Measurements from ENCODE around the gene C17orf78. TPM values are rescaled to one million over a fixed set of nuclear protein-coding genes. Genes with fewer than 3 reads are reported as not detected.

Gene C17orf78
- total RNA-seq, 1 experiment from 2014 or later, result not detected

DNA sequence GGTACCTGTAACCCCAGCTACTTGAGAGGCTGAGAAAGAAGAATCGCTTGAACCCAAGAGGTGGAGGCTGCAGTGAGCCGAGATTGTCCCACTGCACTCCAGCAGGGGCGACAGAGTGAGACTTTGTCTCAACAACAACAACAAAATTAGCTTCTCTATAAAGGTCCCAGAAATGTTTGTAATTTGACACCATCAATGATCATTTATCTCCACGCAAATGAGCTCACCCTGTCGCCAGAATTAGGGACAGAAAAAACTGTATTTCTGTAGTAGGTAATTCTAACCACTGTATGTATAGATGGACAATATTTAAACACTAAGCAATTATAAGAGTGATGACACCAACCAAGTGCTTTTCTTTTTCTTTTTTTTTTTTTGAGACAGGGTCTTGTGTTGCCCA, 10.7 kb downstream of the C17orf78 start (continued):
- TF ChIP-seq, protein P1, sequence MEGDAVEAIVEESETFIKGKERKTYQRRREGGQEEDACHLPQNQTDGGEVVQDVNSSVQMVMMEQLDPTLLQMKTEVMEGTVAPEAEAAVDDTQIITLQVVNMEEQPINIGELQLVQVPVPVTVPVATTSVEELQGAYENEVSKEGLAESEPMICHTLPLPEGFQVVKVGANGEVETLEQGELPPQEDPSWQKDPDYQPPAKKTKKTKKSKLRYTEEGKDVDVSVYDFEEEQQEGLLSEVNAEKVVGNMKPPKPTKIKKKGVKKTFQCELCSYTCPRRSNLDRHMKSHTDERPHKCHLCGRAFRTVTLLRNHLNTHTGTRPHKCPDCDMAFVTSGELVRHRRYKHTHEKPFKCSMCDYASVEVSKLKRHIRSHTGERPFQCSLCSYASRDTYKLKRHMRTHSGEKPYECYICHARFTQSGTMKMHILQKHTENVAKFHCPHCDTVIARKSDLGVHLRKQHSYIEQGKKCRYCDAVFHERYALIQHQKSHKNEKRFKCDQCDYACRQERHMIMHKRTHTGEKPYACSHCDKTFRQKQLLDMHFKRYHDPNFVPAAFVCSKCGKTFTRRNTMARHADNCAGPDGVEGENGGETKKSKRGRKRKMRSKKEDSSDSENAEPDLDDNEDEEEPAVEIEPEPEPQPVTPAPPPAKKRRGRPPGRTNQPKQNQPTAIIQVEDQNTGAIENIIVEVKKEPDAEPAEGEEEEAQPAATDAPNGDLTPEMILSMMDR (IDR thresholded peaks at IDR 0.05 in 2 of 3, conservative IDR thresholded peaks at IDR 0.05 in 1 of 3; ENCODE audit: borderline replicate concordance in 1 of 3, insufficient read depth in 1 of 3, low read depth in 2 of 3, low read length in 2 of 3), result no peak
- no peak for TF ChIP-seq JUND (IDR thresholded peaks at IDR 0.05)

DNA sequence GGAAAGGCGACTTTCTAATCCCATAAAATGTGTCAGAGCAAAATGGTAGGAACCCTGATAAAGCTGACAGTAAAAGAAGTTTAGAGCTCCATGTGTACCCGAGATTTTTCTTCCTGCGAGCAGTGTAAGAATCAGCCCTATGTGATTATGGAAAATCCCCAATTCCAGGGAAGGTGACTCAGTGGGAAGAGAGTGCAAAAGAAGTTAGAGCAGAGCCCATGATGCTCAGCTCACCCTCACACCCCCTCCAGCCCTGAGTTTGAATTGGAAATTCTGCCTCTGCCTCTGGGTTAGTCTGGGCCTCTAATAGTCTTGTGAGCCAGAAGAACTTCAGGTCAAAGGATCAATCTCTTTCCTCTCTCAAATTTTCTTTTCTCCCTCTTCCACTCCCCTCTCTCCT, 12.5 kb downstream of the C17orf78 start:
- ChIA-PET CTCF (interaction anchor here (0.8 to 1.4 kb wide), 2 partner anchors 9 to 15 kb away, joined by 4 to 5 read pairs; no protein-coding TSS in a partner anchor), POLR2A (interaction anchor here (1.5 kb wide), 1 partner anchor 15 kb away, joined by 3 read pairs; no protein-coding TSS in a partner anchor), RAD21 (ENCODE audit: low non-redundant PET in 1 of 2, low total read pairs in 2 of 2, uncharacterized antibody in 2 of 2, unreplicated experiment in 2 of 2) (no interaction called here)
- ATAC-seq (no peak), DNase-seq (ENCODE audit: low read depth, low spot score) (no peak)
- Histone ChIP-seq H3K4me1 (ENCODE audit: control insufficient read depth in 1 of 2, insufficient read depth in 2 of 2, low read length in 2 of 2) (peaks cover 0 to 10% of the 10 kb centered on the region in 2 experiments; a peak in 2 of 4 replicates), H3K79me2 (ENCODE audit: insufficient read depth, low read length) (no peaks in the 10 kb centered on the region), H2AFZ (ENCODE audit: low read depth, low read length, poor library complexity, severe bottlenecking) (no peak overlapping the region), H3K4me2 (ENCODE audit: low read length) (no peak overlapping the region), H3K36me3 (ENCODE audit: control insufficient read depth in 1 of 2, insufficient read depth in 2 of 2, low read length in 2 of 2) (no peaks in the 10 kb centered on the region), H3K27ac (ENCODE audit: low read depth, low read length) (no peak overlapping the region), H3K9me3 (ENCODE audit: control insufficient read depth in 1 of 2, insufficient read depth in 1 of 2, low read depth in 1 of 2, low read length in 2 of 2) (no peaks in the 10 kb centered on the region), H4K20me1 (ENCODE audit: insufficient read depth) (no peaks in the 10 kb centered on the region), H3K9ac (ENCODE audit: low read length) (no peak overlapping the region), H3K27me3 (ENCODE audit: insufficient read depth, low read length) (no peaks in the 10 kb centered on the region), H3K9me2 (ENCODE audit: insufficient read depth) (no peaks in the 10 kb centered on the region), H3K4me3 (replicated peaks in 1 of 2; ENCODE audit: low read depth in 1 of 2, low read length in 2 of 2) (no peak overlapping the region)
- intact Hi-C loops (cut with micrococcal nuclease), result no loop called here
- TF ChIP-seq JUND (IDR thresholded peaks at IDR 0.05) (no peak), POLR2A (IDR thresholded peaks at IDR 0.05; ENCODE audit: borderline replicate concordance, extremely low read depth, insufficient read depth, insufficient read length) (no peak), ZFX (IDR thresholded peaks at IDR 0.05) (no peak), EZH2 (IDR thresholded peaks at IDR 0.05) (no peak), SP1 (IDR thresholded peaks at IDR 0.05; ENCODE audit: low read depth) (no peak)
- TF ChIP-seq, protein P1 (IDR thresholded peaks at IDR 0.05 in 2 of 3, conservative IDR thresholded peaks at IDR 0.05 in 1 of 3; ENCODE audit: borderline replicate concordance in 1 of 3, insufficient read depth in 1 of 3, low read depth in 2 of 3, low read length in 2 of 3), result no peak
- TF ChIP-seq, protein P2, sequence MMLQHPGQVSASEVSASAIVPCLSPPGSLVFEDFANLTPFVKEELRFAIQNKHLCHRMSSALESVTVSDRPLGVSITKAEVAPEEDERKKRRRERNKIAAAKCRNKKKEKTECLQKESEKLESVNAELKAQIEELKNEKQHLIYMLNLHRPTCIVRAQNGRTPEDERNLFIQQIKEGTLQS (IDR thresholded peaks at IDR 0.05), result no peak
- TF ChIP-seq, protein P3, sequence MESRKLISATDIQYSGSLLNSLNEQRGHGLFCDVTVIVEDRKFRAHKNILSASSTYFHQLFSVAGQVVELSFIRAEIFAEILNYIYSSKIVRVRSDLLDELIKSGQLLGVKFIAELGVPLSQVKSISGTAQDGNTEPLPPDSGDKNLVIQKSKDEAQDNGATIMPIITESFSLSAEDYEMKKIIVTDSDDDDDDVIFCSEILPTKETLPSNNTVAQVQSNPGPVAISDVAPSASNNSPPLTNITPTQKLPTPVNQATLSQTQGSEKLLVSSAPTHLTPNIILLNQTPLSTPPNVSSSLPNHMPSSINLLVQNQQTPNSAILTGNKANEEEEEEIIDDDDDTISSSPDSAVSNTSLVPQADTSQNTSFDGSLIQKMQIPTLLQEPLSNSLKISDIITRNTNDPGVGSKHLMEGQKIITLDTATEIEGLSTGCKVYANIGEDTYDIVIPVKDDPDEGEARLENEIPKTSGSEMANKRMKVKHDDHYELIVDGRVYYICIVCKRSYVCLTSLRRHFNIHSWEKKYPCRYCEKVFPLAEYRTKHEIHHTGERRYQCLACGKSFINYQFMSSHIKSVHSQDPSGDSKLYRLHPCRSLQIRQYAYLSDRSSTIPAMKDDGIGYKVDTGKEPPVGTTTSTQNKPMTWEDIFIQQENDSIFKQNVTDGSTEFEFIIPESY (IDR thresholded peaks at IDR 0.05; ENCODE audit: extremely low read depth, insufficient replicate concordance, low read length), result no peak
- TF ChIP-seq, protein P4, sequence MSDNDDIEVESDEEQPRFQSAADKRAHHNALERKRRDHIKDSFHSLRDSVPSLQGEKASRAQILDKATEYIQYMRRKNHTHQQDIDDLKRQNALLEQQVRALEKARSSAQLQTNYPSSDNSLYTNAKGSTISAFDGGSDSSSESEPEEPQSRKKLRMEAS (IDR thresholded peaks at IDR 0.05), result no peak
- BruUV-seq (replicated peaks), result no TSS peak

Data from HCT116 (cell line).